WTC11 (cell line): ENCODE measurements around the gene FANCC. TPM values are rescaled to one million over a fixed set of nuclear protein-coding genes. Genes with fewer than 3 reads are reported as not detected.

ENCODE experiments used
- ATAC-seq: fragments of 200-7000 bp; cut with Tn5 transposase; 2 replicates; pipeline ENCODE4 v1.10.0; 2021; ENCODE audit warnings: mild to moderate bottlenecking, moderate library complexity
- CTCF ChIA-PET: fragments of 300-600 bp; sonication (Branson Sonifier 250); formaldehyde crosslinking; loops from one replicate; lab custom pipeline; 2021; ENCODE audit warnings: antibody characterized with exemption; lab: Charles Lee
- POLR2A ChIA-PET: fragments of 350-600 bp; sonication (Branson Sonifier 250); formaldehyde crosslinking; loops from one replicate; lab custom pipeline; 2021; ENCODE audit warnings: antibody characterized with exemption; lab: Charles Lee
- DNase-seq: peaks from one replicate; pipeline ENCODE4 v3.0.0; 2021; ENCODE audit warnings: low spot score
- H3K27ac Mint-ChIP-seq: 2 replicates; pipeline ENCODE4 v1.8.0; 2021; ENCODE audit warnings: mixed read lengths
- H3K27me3 Mint-ChIP-seq: 2 replicates; pipeline ENCODE4 v1.8.0; 2021; ENCODE audit warnings: low read depth, mild to moderate bottlenecking, moderate library complexity, mixed read lengths
- H3K36me3 Mint-ChIP-seq: 2 replicates; pipeline ENCODE4 v1.8.0; 2021; ENCODE audit warnings: mixed read lengths
- H3K4me1 Mint-ChIP-seq: 2 replicates; pipeline ENCODE4 v1.8.0; 2022; ENCODE audit warnings: mixed read lengths
- H3K4me3 Mint-ChIP-seq: 2 replicates; pipeline ENCODE4 v1.8.0; 2021; ENCODE audit warnings: mild to moderate bottlenecking, moderate library complexity, mixed read lengths
- H3K9me3 Mint-ChIP-seq: 2 replicates; pipeline ENCODE4 v1.8.0; 2021; ENCODE audit warnings: mixed read lengths
- CREM ChIP-seq: sonication (generic); formaldehyde crosslinking; IDR thresholded peaks from 2 replicates; pipeline ENCODE4 v1.8.1; 2022; ENCODE audit warnings: mild to moderate bottlenecking, missing genetic modification reagents, moderate library complexity
- ELF4 ChIP-seq: sonication (generic); formaldehyde crosslinking; IDR thresholded peaks from 2 replicates; pipeline ENCODE4 v1.8.1; 2022; ENCODE audit warnings: low read depth, mild to moderate bottlenecking, moderate library complexity, missing genetic modification reagents
- ETV6 ChIP-seq: sonication (generic); formaldehyde crosslinking; IDR thresholded peaks from 2 replicates; pipeline ENCODE4 v1.8.1; 2022; ENCODE audit warnings: mild to moderate bottlenecking, missing genetic modification reagents
- IRF2 ChIP-seq: sonication (generic); formaldehyde crosslinking; IDR thresholded peaks from 2 replicates; pipeline ENCODE4 v1.8.0; 2022; ENCODE audit warnings: low read depth, missing genetic modification reagents, borderline replicate concordance
- ZNF396 ChIP-seq: fragments of 250-450 bp; sonication (Bioruptor Pico); IDR thresholded peaks from 2 replicates; pipeline ENCODE4 v1.8.0; 2021; ENCODE audit warnings: mild to moderate bottlenecking, moderate library complexity, borderline replicate concordance
- ZNF423 ChIP-seq: fragments of 250-450 bp; sonication (Bioruptor Pico); IDR thresholded peaks from 2 replicates; pipeline ENCODE4 v2.1.2; 2022; ENCODE audit warnings: mild to moderate bottlenecking, moderate library complexity
- total RNA-seq: library from RNA; stranded (reverse); gene quantifications from 3 replicates; pipeline ENCODE4 v1.2.3, GENCODE V29; 2021
- TF ChIP-seq, protein P1 (sequence below): sonication (generic); formaldehyde crosslinking; IDR thresholded peaks from 2 replicates; pipeline ENCODE4 v1.8.0; 2022; ENCODE audit warnings: mild to moderate bottlenecking, missing genetic modification reagents
- TF ChIP-seq, protein P2 (sequence below): sonication (generic); formaldehyde crosslinking; IDR thresholded peaks from 2 replicates; pipeline ENCODE4 v1.8.1; 2023; ENCODE audit warnings: mild to moderate bottlenecking, moderate library complexity, missing genetic modification reagents
- TF ChIP-seq, protein P3 (sequence below): sonication (generic); formaldehyde crosslinking; IDR thresholded peaks from 2 replicates; pipeline ENCODE4 v1.8.1; 2022; ENCODE audit warnings: mild to moderate bottlenecking, moderate library complexity, missing genetic modification reagents
- TF ChIP-seq, protein P4 (sequence below): fragments of 250-450 bp; sonication (Bioruptor Pico); IDR thresholded peaks from 2 replicates; pipeline ENCODE4 v1.9.0; 2021; ENCODE audit warnings: mild to moderate bottlenecking, borderline replicate concordance
- TF ChIP-seq, protein P5 (sequence below): fragments of 250-450 bp; sonication (Bioruptor Pico); IDR thresholded peaks from 2 replicates; pipeline ENCODE4 v1.9.0; 2021; ENCODE audit warnings: moderate library complexity, mild to moderate bottlenecking, inconsistent platforms, borderline replicate concordance

The FANCC gene
- total RNA-seq, 1 experiment from 2014 or later, result 10.9 TPM

DNA sequence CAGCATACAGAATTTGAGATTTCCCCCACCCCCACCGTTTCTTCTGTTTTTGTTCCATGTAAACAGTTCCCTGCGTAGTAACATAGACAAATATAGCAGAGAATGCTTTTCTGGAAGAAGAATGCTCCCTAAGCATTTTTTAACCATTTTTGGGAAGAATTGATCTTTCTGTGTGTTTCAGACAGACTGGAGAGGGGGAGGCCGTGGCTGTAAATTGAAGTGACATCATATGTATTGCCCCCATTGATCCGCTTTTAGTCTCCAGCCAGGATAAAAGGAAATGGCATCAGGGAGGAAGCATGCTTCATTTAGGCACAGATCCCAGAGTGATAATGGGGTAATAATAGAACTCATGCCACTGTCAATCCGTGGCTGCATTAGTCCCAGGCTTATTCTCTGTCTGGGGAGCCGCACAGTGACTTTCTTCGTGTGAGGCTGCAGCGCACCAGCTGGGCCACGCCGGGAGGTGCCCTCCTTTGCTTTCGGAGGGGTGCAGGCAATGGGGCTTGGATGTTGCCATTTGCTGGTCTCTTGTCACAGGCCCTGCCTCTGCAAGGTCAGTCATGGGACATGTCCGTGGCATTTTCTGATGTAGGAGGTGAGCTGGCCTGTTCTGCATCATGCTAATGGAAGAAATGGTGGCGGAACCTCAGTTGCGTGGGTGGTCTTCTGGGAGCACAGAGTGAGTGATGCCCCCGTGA, 261.5 kb downstream of the FANCC start:
- CTCF ChIA-PET, result interaction anchor here (0.6 to 2.9 kb wide), 4 partner anchors 11 to 387 kb away, joined by 3 to 13 read pairs (median 6); no protein-coding TSS in a partner anchor

DNA sequence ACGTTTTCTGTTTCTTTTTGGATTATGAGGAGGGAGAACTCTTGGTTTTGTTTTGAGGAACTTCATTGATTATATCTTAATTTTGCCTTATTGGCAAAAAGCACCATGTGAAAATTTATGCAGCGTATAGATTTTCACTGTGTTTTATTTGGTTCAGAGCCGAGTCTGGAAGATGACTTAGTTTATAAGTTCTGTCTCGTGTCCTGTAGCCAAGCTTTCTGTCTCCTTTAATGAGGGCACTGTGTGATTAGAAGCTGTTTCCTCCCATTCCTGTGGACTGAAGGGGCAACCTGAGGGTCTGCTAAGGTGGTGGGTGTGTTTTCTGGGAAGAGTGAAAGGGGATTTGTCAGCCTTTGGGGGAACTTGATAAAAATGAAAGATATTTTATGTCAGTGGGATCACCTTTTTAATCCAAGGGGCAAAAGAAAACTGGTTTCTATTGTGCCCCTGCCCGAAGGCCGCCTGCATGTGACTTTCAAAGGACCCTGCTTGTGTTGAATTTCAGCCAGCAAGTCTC, 262.1 kb downstream of the FANCC start:
- Mint-ChIP-seq H3K27me3 (peaks cover 3% of the 10 kb centered on the region; the same call in 1 of the 2 replicates), H3K27ac (peak overlapping the region; percentile 68), H3K4me1 (peaks cover 33% of the 10 kb centered on the region), H3K36me3 (no peaks in the 10 kb centered on the region), H3K9me3 (no peaks in the 10 kb centered on the region), H3K4me3 (no peak overlapping the region)
- TF ChIP-seq ZNF396 (CRISPR knock-in tag) (no peak), IRF2 (CRISPR knock-in tag) (no peak)
- TF ChIP-seq, protein P1, sequence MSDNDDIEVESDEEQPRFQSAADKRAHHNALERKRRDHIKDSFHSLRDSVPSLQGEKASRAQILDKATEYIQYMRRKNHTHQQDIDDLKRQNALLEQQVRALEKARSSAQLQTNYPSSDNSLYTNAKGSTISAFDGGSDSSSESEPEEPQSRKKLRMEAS (CRISPR knock-in tag), result no peak
- TF ChIP-seq, protein P2, sequence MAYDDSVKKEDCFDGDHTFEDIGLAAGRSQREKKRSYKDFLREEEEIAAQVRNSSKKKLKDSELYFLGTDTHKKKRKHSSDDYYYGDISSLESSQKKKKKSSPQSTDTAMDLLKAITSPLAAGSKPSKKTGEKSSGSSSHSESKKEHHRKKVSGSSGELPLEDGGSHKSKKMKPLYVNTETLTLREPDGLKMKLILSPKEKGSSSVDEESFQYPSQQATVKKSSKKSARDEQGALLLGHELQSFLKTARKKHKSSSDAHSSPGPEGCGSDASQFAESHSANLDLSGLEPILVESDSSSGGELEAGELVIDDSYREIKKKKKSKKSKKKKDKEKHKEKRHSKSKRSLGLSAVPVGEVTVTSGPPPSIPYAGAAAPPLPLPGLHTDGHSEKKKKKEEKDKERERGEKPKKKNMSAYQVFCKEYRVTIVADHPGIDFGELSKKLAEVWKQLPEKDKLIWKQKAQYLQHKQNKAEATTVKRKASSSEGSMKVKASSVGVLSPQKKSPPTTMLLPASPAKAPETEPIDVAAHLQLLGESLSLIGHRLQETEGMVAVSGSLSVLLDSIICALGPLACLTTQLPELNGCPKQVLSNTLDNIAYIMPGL, result no peak
- CTCF ChIA-PET, result interaction anchor here (1.4 kb wide), 1 partner anchor 11 kb away, joined by 3 read pairs; no protein-coding TSS in a partner anchor
- DNase-seq (no peak), ATAC-seq (no peak)
- POLR2A ChIA-PET, result no interaction called here

More for the DNA sequence above, 261.5 kb downstream of the FANCC start:
- Mint-ChIP-seq H3K4me1 (peaks cover 31% of the 10 kb centered on the region), H3K27me3 (no peaks in the 10 kb centered on the region), H3K4me3 (no peak overlapping the region), H3K9me3 (no peaks in the 10 kb centered on the region), H3K27ac (no peak overlapping the region), H3K36me3 (no peaks in the 10 kb centered on the region)
- DNase-seq, result no peak
- no peak for ATAC-seq
- POLR2A ChIA-PET, result no interaction called here
- TF ChIP-seq ELF4, result no peak
- TF ChIP-seq, protein P3, sequence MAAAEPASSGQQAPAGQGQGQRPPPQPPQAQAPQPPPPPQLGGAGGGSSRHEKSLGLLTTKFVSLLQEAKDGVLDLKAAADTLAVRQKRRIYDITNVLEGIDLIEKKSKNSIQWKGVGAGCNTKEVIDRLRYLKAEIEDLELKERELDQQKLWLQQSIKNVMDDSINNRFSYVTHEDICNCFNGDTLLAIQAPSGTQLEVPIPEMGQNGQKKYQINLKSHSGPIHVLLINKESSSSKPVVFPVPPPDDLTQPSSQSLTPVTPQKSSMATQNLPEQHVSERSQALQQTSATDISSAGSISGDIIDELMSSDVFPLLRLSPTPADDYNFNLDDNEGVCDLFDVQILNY (CRISPR knock-in tag), result no peak
- TF ChIP-seq CREM (CRISPR knock-in tag), result no peak
- TF ChIP-seq, protein P4, sequence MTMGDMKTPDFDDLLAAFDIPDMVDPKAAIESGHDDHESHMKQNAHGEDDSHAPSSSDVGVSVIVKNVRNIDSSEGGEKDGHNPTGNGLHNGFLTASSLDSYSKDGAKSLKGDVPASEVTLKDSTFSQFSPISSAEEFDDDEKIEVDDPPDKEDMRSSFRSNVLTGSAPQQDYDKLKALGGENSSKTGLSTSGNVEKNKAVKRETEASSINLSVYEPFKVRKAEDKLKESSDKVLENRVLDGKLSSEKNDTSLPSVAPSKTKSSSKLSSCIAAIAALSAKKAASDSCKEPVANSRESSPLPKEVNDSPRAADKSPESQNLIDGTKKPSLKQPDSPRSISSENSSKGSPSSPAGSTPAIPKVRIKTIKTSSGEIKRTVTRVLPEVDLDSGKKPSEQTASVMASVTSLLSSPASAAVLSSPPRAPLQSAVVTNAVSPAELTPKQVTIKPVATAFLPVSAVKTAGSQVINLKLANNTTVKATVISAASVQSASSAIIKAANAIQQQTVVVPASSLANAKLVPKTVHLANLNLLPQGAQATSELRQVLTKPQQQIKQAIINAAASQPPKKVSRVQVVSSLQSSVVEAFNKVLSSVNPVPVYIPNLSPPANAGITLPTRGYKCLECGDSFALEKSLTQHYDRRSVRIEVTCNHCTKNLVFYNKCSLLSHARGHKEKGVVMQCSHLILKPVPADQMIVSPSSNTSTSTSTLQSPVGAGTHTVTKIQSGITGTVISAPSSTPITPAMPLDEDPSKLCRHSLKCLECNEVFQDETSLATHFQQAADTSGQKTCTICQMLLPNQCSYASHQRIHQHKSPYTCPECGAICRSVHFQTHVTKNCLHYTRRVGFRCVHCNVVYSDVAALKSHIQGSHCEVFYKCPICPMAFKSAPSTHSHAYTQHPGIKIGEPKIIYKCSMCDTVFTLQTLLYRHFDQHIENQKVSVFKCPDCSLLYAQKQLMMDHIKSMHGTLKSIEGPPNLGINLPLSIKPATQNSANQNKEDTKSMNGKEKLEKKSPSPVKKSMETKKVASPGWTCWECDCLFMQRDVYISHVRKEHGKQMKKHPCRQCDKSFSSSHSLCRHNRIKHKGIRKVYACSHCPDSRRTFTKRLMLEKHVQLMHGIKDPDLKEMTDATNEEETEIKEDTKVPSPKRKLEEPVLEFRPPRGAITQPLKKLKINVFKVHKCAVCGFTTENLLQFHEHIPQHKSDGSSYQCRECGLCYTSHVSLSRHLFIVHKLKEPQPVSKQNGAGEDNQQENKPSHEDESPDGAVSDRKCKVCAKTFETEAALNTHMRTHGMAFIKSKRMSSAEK, result no peak
- TF ChIP-seq ETV6, result no peak
- TF ChIP-seq ZNF423 (CRISPR knock-in tag), result no peak
- TF ChIP-seq, protein P5, sequence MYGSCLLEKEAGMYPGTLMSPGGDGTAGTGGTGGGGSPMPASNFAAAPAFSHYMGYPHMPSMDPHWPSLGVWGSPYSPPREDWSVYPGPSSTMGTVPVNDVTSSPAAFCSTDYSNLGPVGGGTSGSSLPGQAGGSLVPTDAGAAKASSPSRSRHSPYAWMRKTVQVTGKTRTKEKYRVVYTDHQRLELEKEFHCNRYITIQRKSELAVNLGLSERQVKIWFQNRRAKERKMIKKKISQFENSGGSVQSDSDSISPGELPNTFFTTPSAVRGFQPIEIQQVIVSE (CRISPR knock-in tag), result no peak
